Ascending aorta (tissue), 2 donors: ENCODE results near the gene HIC1. TPM values are rescaled to one million over a fixed set of nuclear protein-coding genes. Genes with fewer than 3 reads are reported as not detected.

ENCODE experiments used
- DNase-seq, 2 donors: peaks; one replicate each; pipeline ENCODE4 v3.0.0-alpha.2; 2019; ENCODE audit warnings: low spot score in 2 of 2
- H3K27ac ChIP-seq, 2 donors: fragments of 200-600 bp; sonication (generic); one replicate each; pipeline ENCODE4 v1.5.1; 2016 to 2017; ENCODE audit warnings: mild to moderate bottlenecking in 1 of 2
- H3K27me3 ChIP-seq: fragments of 200-600 bp; sonication (generic); one replicate; pipeline ENCODE4 v1.5.1; 2017
- H3K36me3 ChIP-seq, 2 donors: fragments of 200-600 bp; sonication (generic); one replicate each; pipeline ENCODE4 v1.5.1; 2016
- H3K4me1 ChIP-seq, 2 donors: fragments of 200-600 bp; sonication (generic); one replicate each; pipeline ENCODE4 v1.5.1; 2016 to 2017; ENCODE audit warnings: mild to moderate bottlenecking in 1 of 2
- H3K4me3 ChIP-seq, 2 donors: fragments of 200-600 bp; sonication (generic); one replicate each; pipeline ENCODE4 v1.5.1; 2016 to 2017; ENCODE audit warnings: mild to moderate bottlenecking in 1 of 2
- H3K9me3 ChIP-seq, 2 donors: fragments of 200-600 bp; sonication (generic); one replicate each; pipeline ENCODE4 v1.5.1; 2016
- CTCF ChIP-seq, 3 experiments: fragments of 200-600 bp in 2 of 3; fragments of 450-650 bp in 1 of 3; sonication (generic) in 2 of 3; IDR thresholded peaks; one replicate each; pipeline ENCODE4 v1.5.1; 2016 to 2019; ENCODE audit warnings: antibody characterized with exemption in 3 of 3, mild to moderate bottlenecking in 1 of 3, moderate library complexity in 1 of 3
- intact Hi-C: fragments of 100-400 bp; cut with DNase I; formaldehyde crosslinking; loops from one replicate; pipeline ENCODE4 v1.15.1; 2023
- total RNA-seq: library from RNA; depleted of rRNA; stranded (reverse); fragments of >200 nt; gene quantifications from one replicate; pipeline ENCODE4 v1.1.0, GENCODE V29; 2016

HIC1 gene
- total RNA-seq, 1 donor from 2014 or later, result 131 TPM

- Histone ChIP-seq H3K27ac (peak overlapping the region; percentile 51 to 76), H3K27me3 (no peaks in the 10 kb centered on the region), H3K4me3 (no peak overlapping the region), H3K9me3 (no peaks in the 10 kb centered on the region), H3K36me3 (no peaks in the 10 kb centered on the region), H3K4me1 (peaks cover 10 to 22% of the 10 kb centered on the region in 2 donors)
- intact Hi-C loops, result loop anchor here (5.0 kb wide), 2 partner anchors 66 to 131 kb away; no protein-coding TSS in a partner anchor
- TF ChIP-seq CTCF (IDR thresholded peaks at IDR 0.05), result no peak
- no peak for DNase-seq
These were observed 51.5 kb downstream of the HIC1 start for GRCh38 chr17:2106308-2106955.

DNA sequence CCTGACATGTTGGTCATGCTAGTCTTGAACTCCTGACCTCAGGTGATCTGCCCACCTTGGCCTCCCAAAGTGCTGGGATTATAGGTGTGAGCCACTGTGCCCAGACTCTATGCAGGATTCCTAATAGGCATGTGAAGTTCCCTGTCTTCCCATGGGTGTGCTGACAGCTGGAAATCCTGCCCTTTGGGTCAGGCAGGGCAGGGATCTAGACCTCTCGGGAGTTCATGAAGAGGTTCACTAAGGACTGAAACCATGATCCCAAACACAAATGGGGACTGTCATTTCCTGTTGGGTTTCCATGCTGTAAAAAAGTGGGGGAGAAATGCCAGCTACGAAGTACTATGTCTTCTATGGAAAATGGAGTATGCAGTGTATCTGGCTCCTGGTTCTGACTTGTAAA is 52.1 kb downstream of the HIC1 start:
- Histone ChIP-seq H3K4me3 (no peak overlapping the region), H3K36me3 (no peaks in the 10 kb centered on the region), H3K9me3 (no peaks in the 10 kb centered on the region), H3K27ac (peak overlapping the region; percentile 51 to 76), H3K4me1 (peaks cover 10 to 22% of the 10 kb centered on the region in 2 donors), H3K27me3 (no peaks in the 10 kb centered on the region)
- intact Hi-C loops, result loop anchor here (5.0 kb wide), 2 partner anchors 65 to 130 kb away; no protein-coding TSS in a partner anchor
- no peak for TF ChIP-seq CTCF (IDR thresholded peaks at IDR 0.05)
- no peak for DNase-seq

- Histone ChIP-seq H3K4me1 (peaks cover 10 to 22% of the 10 kb centered on the region in 2 donors), H3K27ac (peak overlapping the region; percentile 51 to 76), H3K9me3 (no peaks in the 10 kb centered on the region), H3K27me3 (no peaks in the 10 kb centered on the region), H3K36me3 (no peaks in the 10 kb centered on the region), H3K4me3 (no peak overlapping the region)
- intact Hi-C loops, result loop anchor here (5.0 kb wide), 2 partner anchors 65 to 130 kb away; no protein-coding TSS in a partner anchor
- TF ChIP-seq CTCF (IDR thresholded peaks at IDR 0.05), result no peak
- DNase-seq, result no peak
These were observed 52.6 kb downstream of the HIC1 start for GRCh38 chr17:2107506-2107905.

DNA sequence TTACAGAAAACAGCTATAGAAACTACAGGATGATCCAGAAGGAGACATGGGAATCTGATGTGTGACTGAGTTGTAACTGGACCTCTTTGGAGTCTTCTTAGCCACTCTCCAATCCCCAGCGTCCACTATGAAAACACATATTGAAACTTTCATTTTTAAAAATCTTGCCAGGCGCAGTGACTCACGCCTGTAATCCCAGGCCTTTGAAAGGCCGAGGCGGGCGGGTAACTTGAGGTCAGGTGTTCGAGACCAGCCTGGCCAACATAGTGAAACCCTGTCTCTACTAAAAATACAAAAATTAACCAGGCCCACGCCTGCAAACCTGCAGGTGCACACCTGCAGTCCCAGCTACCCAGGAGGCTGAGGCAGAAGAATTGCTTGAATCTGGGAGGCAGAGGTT is 53.3 kb downstream of the HIC1 start:
- H3K27ac ChIP-seq, result peak overlapping the region; percentile 51 to 76

DNA sequence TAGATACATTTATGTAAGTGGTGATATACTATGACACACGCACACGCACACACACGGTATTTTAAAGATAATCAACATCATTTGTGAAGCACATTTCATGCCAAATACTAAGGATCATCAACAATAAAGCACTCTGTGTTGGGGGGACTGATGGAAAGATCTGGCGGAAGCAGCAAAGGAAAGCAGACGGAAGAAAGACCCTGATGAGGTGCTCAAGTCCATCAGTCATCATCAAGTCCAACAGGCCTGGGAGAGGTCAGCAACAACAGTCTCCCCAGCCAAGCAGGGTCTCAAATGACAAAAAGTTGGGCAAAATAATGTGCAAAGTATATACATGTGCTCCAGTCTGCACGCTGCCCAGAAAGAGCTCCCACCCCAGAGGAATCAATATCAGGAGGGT is 55.5 kb downstream of the HIC1 start:
- H3K27me3 ChIP-seq, result no peaks in the 10 kb centered on the region
- no peak for DNase-seq
- intact Hi-C loops, result no loop called here

More for the DNA sequence above, 53.3 kb downstream of the HIC1 start:
- no peaks in the 10 kb centered on the region for H3K9me3 ChIP-seq
- no peaks in the 10 kb centered on the region for H3K36me3 ChIP-seq
- no peak for TF ChIP-seq CTCF (IDR thresholded peaks at IDR 0.05)
- intact Hi-C loops, result loop anchor here (5.0 kb wide), 2 partner anchors 64 to 129 kb away; no protein-coding TSS in a partner anchor
- no peak for DNase-seq
- H3K27me3 ChIP-seq, result no peaks in the 10 kb centered on the region
- peaks cover 10 to 22% of the 10 kb centered on the region in 2 donors for H3K4me1 ChIP-seq
- H3K4me3 ChIP-seq, result no peak overlapping the region

More for the DNA sequence above, 55.5 kb downstream of the HIC1 start:
- H3K27ac ChIP-seq, result no peak overlapping the region
- no peaks in the 10 kb centered on the region for H3K36me3 ChIP-seq
- H3K4me1 ChIP-seq, result peaks cover 10 to 22% of the 10 kb centered on the region in 2 donors
- H3K9me3 ChIP-seq, result no peaks in the 10 kb centered on the region
- no peak for TF ChIP-seq CTCF (IDR thresholded peaks at IDR 0.05)
- H3K4me3 ChIP-seq, result no peak overlapping the region
